DMS 273 (cell line): ENCODE results near the gene USP46.

Experiments used
- DNase-seq: peaks from one replicate; lab custom pipeline; 2025; ENCODE audit not compliant: unreplicated experiment; lab: John Stamatoyannopoulos, UW

USP46 gene

GRCh38 chr4:52657618-52658501 lies 1.2 kb downstream of the USP46 start:
- DNase-seq: peak; percentile 66

GRCh38 chr4:52657292-52657617 lies 1.8 kb downstream of the USP46 start:
- DNase-seq: no peak

GRCh38 chr4:52655506-52655905 lies 3.6 kb downstream of the USP46 start:
- no peak for DNase-seq

GRCh38 chr4:52651996-52652672 lies 7.0 kb downstream of the USP46 start:
- no peak for DNase-seq

- DNase-seq: no peak
Measured at GRCh38 chr4:52648836-52649235, 10.3 kb downstream of the USP46 start.

DNA sequence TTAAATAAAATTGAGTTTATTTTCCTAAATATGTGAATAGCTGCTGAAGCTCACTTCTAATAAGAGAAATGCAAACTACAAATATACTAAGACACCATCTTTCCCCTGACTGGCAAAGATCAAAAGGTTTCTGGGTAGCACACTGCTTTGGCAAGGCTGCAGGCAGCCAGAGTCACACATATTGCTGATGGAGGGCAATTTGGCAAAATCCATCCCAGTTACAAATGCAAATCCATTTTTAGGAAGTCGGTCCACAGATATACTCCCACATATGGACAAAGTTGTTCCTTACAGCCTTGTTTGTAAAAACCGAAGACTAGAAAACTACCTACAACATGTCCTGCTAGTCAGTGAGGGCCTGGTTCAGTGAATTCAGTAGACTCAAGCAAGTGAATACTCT lies 12.4 kb downstream of the USP46 start:
- no peak for DNase-seq

- DNase-seq: no peak
Measured at GRCh38 chr4:52646096-52646495, 13.0 kb downstream of the USP46 start.

DNA sequence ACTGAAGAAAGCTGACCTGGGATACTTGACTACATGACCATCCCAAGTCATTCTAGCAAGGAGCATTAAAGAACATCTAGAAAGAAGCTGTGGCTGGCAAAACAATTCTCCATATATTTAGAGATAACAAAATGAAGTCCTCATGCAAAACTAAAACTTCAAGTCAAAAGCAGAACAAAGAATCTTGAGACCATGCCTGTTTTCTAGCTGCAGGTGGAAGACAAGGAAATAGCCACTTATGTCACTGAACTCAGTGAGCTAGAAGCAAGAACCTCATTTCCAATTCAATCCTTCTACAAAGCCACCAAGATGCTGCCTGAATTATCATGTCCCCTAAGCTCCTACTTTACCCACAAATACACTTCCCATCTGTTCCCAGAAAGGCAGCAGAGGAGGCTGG lies 13.8 kb downstream of the USP46 start:
- no peak for DNase-seq

GRCh38 chr4:52643785-52644244 lies 15.3 kb downstream of the USP46 start:
- DNase-seq: peak; percentile 48

DNA sequence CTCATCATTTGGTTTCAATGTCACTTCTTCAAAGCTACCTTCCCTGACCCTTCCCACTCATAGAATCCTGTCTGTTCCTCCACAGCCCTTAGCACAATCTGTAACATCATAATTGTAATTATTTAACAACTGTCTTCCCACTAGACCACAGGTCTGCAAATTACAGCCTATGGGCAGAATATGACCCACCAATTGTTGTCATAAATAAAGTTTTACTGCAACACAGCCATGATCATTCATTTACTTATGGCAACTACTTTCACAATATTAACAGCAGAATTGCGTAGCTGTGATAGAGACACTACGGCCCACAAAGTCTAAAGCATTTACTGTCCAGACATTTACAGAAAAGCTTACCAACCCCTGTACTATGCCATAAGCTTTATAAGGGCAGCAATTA lies 15.9 kb downstream of the USP46 start:
- DNase-seq: no peak

DNA sequence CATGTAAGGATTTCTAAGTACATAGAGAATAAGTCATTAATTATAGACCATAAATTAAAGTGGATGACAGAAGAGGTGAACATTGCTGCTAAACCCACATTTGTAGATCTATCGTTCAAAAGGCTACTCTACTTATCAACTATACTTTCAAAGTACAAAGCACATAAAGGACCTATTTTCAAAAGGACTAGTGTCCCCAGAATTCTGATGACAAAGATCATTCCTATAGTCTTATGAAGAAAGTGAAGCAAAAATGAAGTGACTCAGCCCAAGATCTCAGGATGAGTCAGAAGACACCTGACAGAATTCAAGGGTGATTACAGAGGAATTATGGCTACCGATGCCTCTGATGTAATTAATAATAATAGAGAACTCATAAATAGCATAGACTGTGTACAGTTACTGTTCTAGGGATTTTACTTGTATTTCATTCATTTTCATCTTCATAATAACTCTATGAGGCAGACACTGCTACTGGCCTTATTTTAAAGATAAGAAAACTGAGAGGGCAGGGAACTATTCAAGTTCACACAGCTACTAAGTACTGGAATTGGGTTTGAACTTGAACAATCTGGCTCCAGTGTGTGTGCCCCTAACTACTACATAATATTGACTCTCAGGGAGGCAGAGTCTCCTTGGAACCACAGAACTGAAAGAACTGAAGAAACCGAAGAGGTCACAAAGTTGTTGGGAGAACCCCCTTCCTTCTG lies 17.1 kb downstream of the USP46 start:
- no peak for DNase-seq

DNA sequence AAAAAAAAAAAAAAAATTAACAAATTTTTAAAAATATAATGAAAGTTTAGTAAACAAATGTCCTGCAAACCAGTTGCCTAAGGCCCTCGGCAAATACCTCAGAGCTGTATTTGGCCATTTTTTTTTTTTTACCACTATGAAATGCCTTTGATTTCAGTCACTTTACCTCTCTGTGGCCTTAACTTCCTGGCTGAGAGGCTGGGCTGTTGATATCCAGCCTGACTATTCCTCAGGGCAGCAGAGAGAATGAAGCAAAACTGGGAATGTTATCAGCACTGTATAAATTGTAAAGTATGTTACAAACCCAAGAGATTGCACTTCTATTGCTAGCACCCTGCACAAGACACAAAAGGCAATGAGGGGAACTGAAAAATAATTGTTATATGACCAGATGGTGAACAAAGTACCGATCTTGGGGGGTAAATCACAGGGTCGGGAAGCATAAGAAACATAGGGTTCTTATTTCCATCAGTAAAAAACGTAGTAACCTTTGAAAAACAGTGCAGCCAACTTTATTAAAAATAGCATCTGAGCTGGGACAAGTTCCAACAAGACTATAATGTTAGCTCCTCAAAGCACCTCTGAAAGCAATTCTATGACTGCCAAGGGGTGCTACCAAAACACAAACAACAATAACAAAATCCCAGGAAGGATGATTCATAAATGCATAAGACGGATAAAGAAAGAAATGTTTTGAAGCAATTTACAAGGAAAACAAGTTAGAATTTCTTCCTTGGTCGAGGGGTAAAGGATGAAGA lies 18.1 kb downstream of the USP46 start:
- DNase-seq: no peak

GRCh38 chr4:52638717-52639116 lies 20.4 kb downstream of the USP46 start:
- DNase-seq: no peak

DNA sequence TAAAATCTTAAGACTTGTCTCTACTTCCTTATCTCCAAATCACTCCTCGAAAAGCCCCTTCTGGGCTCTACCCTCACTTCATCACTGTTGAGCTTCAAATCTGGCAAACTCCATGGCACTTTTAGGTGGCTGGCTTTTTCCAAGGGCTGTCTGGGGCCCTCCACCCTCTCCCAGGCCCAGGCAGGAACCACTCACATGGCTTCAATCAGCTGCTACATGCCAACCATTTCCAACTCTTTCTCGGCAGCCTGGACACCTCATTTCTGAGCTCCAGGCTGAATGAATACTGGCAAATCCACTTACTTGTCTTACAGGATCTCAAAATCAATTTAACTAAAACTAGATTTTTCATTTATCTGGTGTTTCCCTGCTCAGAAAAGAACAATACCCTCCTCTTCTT lies 22.0 kb downstream of the USP46 start:
- DNase-seq: no peak

GRCh38 chr4:52635560-52635959 lies 23.5 kb downstream of the USP46 start:
- DNase-seq: no peak

- no peak for DNase-seq
Measured at GRCh38 chr4:52635130-52635529, 24.0 kb downstream of the USP46 start.

- no peak for DNase-seq
Measured at GRCh38 chr4:52633846-52634245, 25.3 kb downstream of the USP46 start.

- no peak for DNase-seq
Measured at GRCh38 chr4:52628974-52629373, 30.1 kb downstream of the USP46 start.

- DNase-seq: no peak
Measured at GRCh38 chr4:52628543-52628942, 30.6 kb downstream of the USP46 start.

- DNase-seq: no peak
Measured at GRCh38 chr4:52627876-52628275, 31.2 kb downstream of the USP46 start.

DNA sequence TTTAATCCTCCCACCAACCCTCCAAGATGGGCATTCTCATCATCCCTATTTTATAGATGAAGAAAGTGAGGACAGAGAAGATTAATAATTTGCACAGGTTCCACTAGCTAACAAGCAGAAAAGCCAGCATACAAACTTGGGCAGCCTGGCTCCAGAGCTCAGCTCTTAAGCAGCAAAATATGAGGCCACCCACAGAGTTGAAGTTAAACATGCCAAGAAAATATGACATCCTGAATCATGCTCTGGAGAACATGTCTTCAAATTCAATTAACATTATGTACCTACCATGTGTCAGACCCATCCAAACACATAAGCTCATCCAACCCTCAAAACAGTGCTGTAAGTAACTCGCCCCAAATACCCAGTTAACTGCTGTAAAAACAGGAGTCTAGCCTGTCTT lies 33.9 kb downstream of the USP46 start:
- no peak for DNase-seq
